Upper lobe of left lung (tissue), 4 donors: Measurements from ENCODE around the gene CEACAM5.

Experiments used
- EP300 ChIP-seq, 4 donors: sonication (generic); formaldehyde crosslinking; IDR thresholded peaks; one replicate each; pipeline ENCODE4 v1.5.1; 2017; ENCODE audit warnings: antibody characterized with exemption in 4 of 4, control low read depth in 2 of 4
- POLR2A ChIP-seq, 4 donors: fragments of 450-650 bp; IDR thresholded peaks; one replicate each; pipeline ENCODE4 v1.5.1; 2016 to 2017; ENCODE audit warnings: antibody characterized with exemption in 4 of 4, mild to moderate bottlenecking in 2 of 4
- POLR2AphosphoS5 ChIP-seq, 2 donors: sonication (generic); formaldehyde crosslinking; IDR thresholded peaks; one replicate each; pipeline ENCODE4 v1.5.1; 2017; ENCODE audit warnings: antibody characterized with exemption in 2 of 2
- TF ChIP-seq, protein P1 (sequence below), 6 experiments: fragments of 450-650 bp in 4 of 6; fragments of 200-600 bp in 2 of 6; sonication (generic) in 2 of 6; IDR thresholded peaks; one replicate each; pipeline ENCODE4 v1.5.1; 2016 to 2019; ENCODE audit warnings: antibody characterized with exemption in 6 of 6

DNA sequence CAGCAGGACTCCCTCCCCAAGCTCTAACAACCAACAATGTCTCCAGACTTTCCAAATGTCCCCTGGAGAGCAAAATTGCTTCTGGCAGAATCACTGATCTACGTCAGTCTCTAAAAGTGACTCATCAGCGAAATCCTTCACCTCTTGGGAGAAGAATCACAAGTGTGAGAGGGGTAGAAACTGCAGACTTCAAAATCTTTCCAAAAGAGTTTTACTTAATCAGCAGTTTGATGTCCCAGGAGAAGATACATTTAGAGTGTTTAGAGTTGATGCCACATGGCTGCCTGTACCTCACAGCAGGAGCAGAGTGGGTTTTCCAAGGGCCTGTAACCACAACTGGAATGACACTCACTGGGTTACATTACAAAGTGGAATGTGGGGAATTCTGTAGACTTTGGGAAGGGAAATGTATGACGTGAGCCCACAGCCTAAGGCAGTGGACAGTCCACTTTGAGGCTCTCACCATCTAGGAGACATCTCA is 6.2 kb upstream of the CEACAM5 start:
- TF ChIP-seq, protein P1, sequence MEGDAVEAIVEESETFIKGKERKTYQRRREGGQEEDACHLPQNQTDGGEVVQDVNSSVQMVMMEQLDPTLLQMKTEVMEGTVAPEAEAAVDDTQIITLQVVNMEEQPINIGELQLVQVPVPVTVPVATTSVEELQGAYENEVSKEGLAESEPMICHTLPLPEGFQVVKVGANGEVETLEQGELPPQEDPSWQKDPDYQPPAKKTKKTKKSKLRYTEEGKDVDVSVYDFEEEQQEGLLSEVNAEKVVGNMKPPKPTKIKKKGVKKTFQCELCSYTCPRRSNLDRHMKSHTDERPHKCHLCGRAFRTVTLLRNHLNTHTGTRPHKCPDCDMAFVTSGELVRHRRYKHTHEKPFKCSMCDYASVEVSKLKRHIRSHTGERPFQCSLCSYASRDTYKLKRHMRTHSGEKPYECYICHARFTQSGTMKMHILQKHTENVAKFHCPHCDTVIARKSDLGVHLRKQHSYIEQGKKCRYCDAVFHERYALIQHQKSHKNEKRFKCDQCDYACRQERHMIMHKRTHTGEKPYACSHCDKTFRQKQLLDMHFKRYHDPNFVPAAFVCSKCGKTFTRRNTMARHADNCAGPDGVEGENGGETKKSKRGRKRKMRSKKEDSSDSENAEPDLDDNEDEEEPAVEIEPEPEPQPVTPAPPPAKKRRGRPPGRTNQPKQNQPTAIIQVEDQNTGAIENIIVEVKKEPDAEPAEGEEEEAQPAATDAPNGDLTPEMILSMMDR (IDR thresholded peaks at IDR 0.05), result no peak
- TF ChIP-seq POLR2A (IDR thresholded peaks at IDR 0.05), result no peak
- no peak for TF ChIP-seq POLR2AphosphoS5 (IDR thresholded peaks at IDR 0.05)
- TF ChIP-seq EP300 (IDR thresholded peaks at IDR 0.05), result no peak
